GM12892 (cell line): Measurements from ENCODE around the gene DMTF1.

ENCODE experiments used
- POLR2A ChIP-seq: IDR thresholded peaks from 2 replicates; pipeline ENCODE4 v1.6.1; 2011; ENCODE audit warnings: low read depth, low read length, control low read depth
- POLR2AphosphoS5 ChIP-seq: IDR thresholded peaks from 2 replicates; pipeline ENCODE4 v1.6.1; 2011; ENCODE audit warnings: low read depth, low read length, control low read depth
- TAF1 ChIP-seq: IDR thresholded peaks from 2 replicates; pipeline ENCODE4 v1.6.1; 2011; ENCODE audit warnings: low read depth, mild to moderate bottlenecking, control low read depth, low read length, borderline replicate concordance

DNA sequence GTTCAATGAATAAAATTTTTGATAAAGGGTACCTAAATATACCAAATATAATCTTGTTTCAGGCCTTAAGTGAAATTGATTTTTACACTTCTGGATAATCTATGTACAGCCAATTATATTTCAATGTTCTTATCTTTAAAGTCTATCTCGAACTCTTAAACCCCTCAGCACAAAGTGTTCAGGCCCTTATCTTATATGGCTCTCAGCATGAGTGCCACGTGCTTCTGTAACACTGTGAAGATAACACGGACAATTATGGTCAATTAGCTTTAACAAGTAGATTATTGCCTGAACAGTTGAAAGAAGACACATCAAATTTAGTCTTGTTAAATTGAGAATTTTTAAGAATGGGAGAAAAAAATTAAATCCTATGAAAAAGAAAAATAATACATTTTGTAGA, 40.4 kb upstream of the DMTF1 start:
- no peak for TF ChIP-seq POLR2AphosphoS5
- TF ChIP-seq POLR2A = no peak
- no peak for TF ChIP-seq TAF1
